Adrenal gland (tissue), 12 donors: ENCODE results near the gene ITIH4. TPM values are rescaled to one million over a fixed set of nuclear protein-coding genes. Genes with fewer than 3 reads are reported as not detected.

Source experiments
- DNase-seq, 7 donors: peaks; one replicate each; pipeline ENCODE4 v3.0.0-alpha.2; 2019 to 2020
- H3K27ac ChIP-seq, 5 donors: fragments of 200-600 bp; sonication (generic) in 4 of 5; 1 replicate in 3 of 5; 2 replicates in 2 of 5; pipeline versions ENCODE4 v1.5.1 to v1.8.0; 2016 to 2020; ENCODE audit warnings: mild to moderate bottlenecking in 1 of 5
- H3K27me3 ChIP-seq: fragments of 200-600 bp; 2 replicates; pipeline ENCODE4 v1.8.0; 2021
- H3K36me3 ChIP-seq, 2 donors: fragments of 200-600 bp; replicated peaks in 1 of 2; 1 replicate in 1 of 2; 2 replicates in 1 of 2; pipeline versions ENCODE4 v1.5.1 to v1.8.0; 2018 to 2022
- H3K4me1 ChIP-seq, 2 donors: fragments of 200-600 bp; replicated peaks in 1 of 2; 1 replicate in 1 of 2; 2 replicates in 1 of 2; pipeline versions ENCODE4 v1.5.1 to v1.8.0; 2018 to 2021
- H3K4me3 ChIP-seq, 4 donors: fragments of 200-600 bp; sonication (generic) in 3 of 4; one replicate each; pipeline ENCODE4 v1.5.1; 2016 to 2018
- H3K9me3 ChIP-seq, 3 donors: fragments of 200-600 bp; sonication (generic) in 1 of 3; replicated peaks in 1 of 3; 1 replicate in 2 of 3; 2 replicates in 1 of 3; pipeline versions ENCODE4 v1.5.1 to v1.8.0; 2016 to 2021
- CTCF ChIP-seq, 6 experiments: fragments of 450-650 bp in 4 of 6; fragments of 200-600 bp in 2 of 6; sonication (generic) in 1 of 6; IDR thresholded peaks; 1 replicate in 5 of 6; 2 replicates in 1 of 6; pipeline versions ENCODE4 v1.5.1 to v1.8.0; 2016 to 2021; ENCODE audit warnings: antibody characterized with exemption in 6 of 6, mild to moderate bottlenecking in 2 of 6, moderate library complexity in 1 of 6
- POLR2A ChIP-seq, 2 donors: fragments of 450-650 bp; IDR thresholded peaks; one replicate each; pipeline ENCODE4 v1.6.1; 2017; ENCODE audit warnings: antibody characterized with exemption in 2 of 2, mild to moderate bottlenecking in 2 of 2, moderate library complexity in 1 of 2
- WGBS, 4 donors: extraction: QIAGEN DNeasy Blood & Tissue Kit in 2 of 4; methylation state at CpG; one replicate each; pipeline versions ENCODE4 v1.1.5 to v1.1.7; 2013 to 2017; 5-methylcytosine and 5-hydroxymethylcytosine counted together
- intact Hi-C, 2 donors: fragments of 100-400 bp; cut with DNase I; formaldehyde crosslinking; loops; one replicate each; pipeline versions ENCODE4 v1.14.1 to v1.15.0; 2022 to 2023
- polyA plus RNA-seq, 3 donors: library from polyadenylated mRNA; stranded (reverse); fragments of 200-250 nt in 2 of 3; fragments of 350-450 nt in 1 of 3; fragmentation: Illumina TruSeq in 1 of 3; extraction: RNeasy Lipid Tissue Mini Kit (QIAGEN cat#74804) in 1 of 3; gene quantifications; one replicate each; pipeline ENCODE4 v1.2.3, GENCODE V29; 2013 to 2014
- total RNA-seq, 9 donors: library from RNA; depleted of rRNA in 4 of 9; stranded (reverse); fragments of >200 nt in 4 of 9; fragments of 120-200 nt in 1 of 9; fragmentation: NEBNext Ultra II Directional in 1 of 9; extraction: Animal tissue kit (Norgen Biotek cat#: 25700) in 1 of 9; gene quantifications; one replicate each; pipeline versions ENCODE4 v1.1.0 to v1.2.4, GENCODE V29; 2013 to 2023
- donor health status: healthy with polysubstance abuse.
- donor health status: Bipolar disorder and iron deficiency.
- donor health status: DM: yes; HTN: yes; CAD: no.
- donor health status: DM: no; HTN: no; CAD: no.
- donor health status: DM: no; HTN: no; CAD: no.
- donor health status: DM: yes; HTN: yes; CAD: no.

Gene ITIH4
- total and polyA plus RNA-seq, 12 donors: 6.4 to 221 (median 45.5) TPM

- peak overlapping the region in 3 of 4 donors; percentile 16 to 95 (median 67) for H3K4me3 ChIP-seq
- intact Hi-C loops: no loop called here
- peaks cover 0 to 17% of the 10 kb centered on the region in 2 donors for H3K36me3 ChIP-seq
- H3K4me1 ChIP-seq: peaks cover 10 to 13% of the 10 kb centered on the region in 2 donors
- peak overlapping the region in 4 of 5 donors; percentile 63 to 79 (median 71) for H3K27ac ChIP-seq
- H3K27me3 ChIP-seq: no peaks in the 10 kb centered on the region
- DNase-seq: no peak
- WGBS, 4 donors: 52 to 60% (median 57%) methylated on average over 5 of the region's 5 CpGs
- TF ChIP-seq POLR2A (IDR thresholded peaks at IDR 0.05) (no peak), CTCF (IDR thresholded peaks at IDR 0.05) (no peak)
- no peaks in the 10 kb centered on the region for H3K9me3 ChIP-seq
Observed at GRCh38 chr3:52771334-52771681, 59.2 kb downstream of the ITIH4 start.

GRCh38 chr3:52770496-52771333 lies 59.8 kb downstream of the ITIH4 start, which contains the start of gene NEK4:
TSS of gene NEK4 (minus strand) at chr3:52770940. CDS start at chr3:52770746, 194 bp downstream.
- peaks cover 10 to 13% of the 10 kb centered on the region in 2 donors for H3K4me1 ChIP-seq
- WGBS, 4 donors: 0 to 1% (median 1%) methylated on average over 23 to 67 of the region's 67 CpGs
- H3K4me3 ChIP-seq: peak within 1 kb of the TSS; percentile 67 to 95 (median 83)
- peak; percentile 91 to 96 (median 94) for DNase-seq
- peaks cover 0 to 23% of the 10 kb centered on the region in 2 donors for H3K36me3 ChIP-seq
- H3K9me3 ChIP-seq: no peaks in the 10 kb centered on the region
- TF ChIP-seq CTCF (IDR thresholded peaks at IDR 0.05): peak in 1 of 6 experiments; percentile 9
- TF ChIP-seq POLR2A (IDR thresholded peaks at IDR 0.05): peak; percentile 46 to 93
- peak within 1 kb of the TSS in 4 of 5 donors; percentile 63 to 79 (median 71) for H3K27ac ChIP-seq
- no peaks in the 10 kb centered on the region for H3K27me3 ChIP-seq
- intact Hi-C loops: no loop called here

- H3K27me3 ChIP-seq: no peaks in the 10 kb centered on the region
- no peak for TF ChIP-seq POLR2A (IDR thresholded peaks at IDR 0.05)
- TF ChIP-seq CTCF (IDR thresholded peaks at IDR 0.05): no peak
- WGBS, 4 donors: 20 to 21% (median 20%) methylated on average over 13 of the region's 13 CpGs
- H3K4me3 ChIP-seq: peak overlapping the region in 2 of 4 donors; percentile 67 to 95
- peak overlapping the region in 2 of 5 donors; percentile 63 to 78 for H3K27ac ChIP-seq
- peaks cover 10 to 13% of the 10 kb centered on the region in 2 donors for H3K4me1 ChIP-seq
- intact Hi-C loops: no loop called here
- no peaks in the 10 kb centered on the region for H3K9me3 ChIP-seq
- peaks cover 0 to 31% of the 10 kb centered on the region in 2 donors for H3K36me3 ChIP-seq
- DNase-seq: peak in 2 of 7 donors; percentile 16 to 44
Observed at GRCh38 chr3:52769786-52770455, 60.6 kb downstream of the ITIH4 start.

GRCh38 chr3:52763466-52763865 lies 67.0 kb downstream of the ITIH4 start:
- intact Hi-C loops: no loop called here
- TF ChIP-seq POLR2A (IDR thresholded peaks at IDR 0.05): peak in 1 of 2 donors; percentile 36
- no peak for TF ChIP-seq CTCF (IDR thresholded peaks at IDR 0.05)
- no peak overlapping the region for H3K4me3 ChIP-seq

More at GRCh38 chr3:52763466-52763865, 67.0 kb downstream of the ITIH4 start:
- H3K9me3 ChIP-seq: no peaks in the 10 kb centered on the region
- peak in 6 of 7 donors; percentile 65 to 83 (median 73) for DNase-seq
- peak overlapping the region in 4 of 5 donors; percentile 27 to 74 (median 50) for H3K27ac ChIP-seq
- peaks cover 0 to 87% of the 10 kb centered on the region in 2 donors for H3K36me3 ChIP-seq
- no peaks in the 10 kb centered on the region for H3K27me3 ChIP-seq
- 33 to 56% (median 53%) methylated on average over 2 of the region's 2 CpGs for WGBS, 4 donors
- H3K4me1 ChIP-seq: peaks cover 7 to 11% of the 10 kb centered on the region in 2 donors
